Measurements from ENCODE around the gene C11orf97.

- TF ChIP-seq POLR2A (IDR thresholded peaks at IDR 0.05; ENCODE audit: control extremely low read depth in 1 of 2, low read depth in 2 of 2, low read length in 2 of 2): no peak
- TF ChIP-seq, protein P1, sequence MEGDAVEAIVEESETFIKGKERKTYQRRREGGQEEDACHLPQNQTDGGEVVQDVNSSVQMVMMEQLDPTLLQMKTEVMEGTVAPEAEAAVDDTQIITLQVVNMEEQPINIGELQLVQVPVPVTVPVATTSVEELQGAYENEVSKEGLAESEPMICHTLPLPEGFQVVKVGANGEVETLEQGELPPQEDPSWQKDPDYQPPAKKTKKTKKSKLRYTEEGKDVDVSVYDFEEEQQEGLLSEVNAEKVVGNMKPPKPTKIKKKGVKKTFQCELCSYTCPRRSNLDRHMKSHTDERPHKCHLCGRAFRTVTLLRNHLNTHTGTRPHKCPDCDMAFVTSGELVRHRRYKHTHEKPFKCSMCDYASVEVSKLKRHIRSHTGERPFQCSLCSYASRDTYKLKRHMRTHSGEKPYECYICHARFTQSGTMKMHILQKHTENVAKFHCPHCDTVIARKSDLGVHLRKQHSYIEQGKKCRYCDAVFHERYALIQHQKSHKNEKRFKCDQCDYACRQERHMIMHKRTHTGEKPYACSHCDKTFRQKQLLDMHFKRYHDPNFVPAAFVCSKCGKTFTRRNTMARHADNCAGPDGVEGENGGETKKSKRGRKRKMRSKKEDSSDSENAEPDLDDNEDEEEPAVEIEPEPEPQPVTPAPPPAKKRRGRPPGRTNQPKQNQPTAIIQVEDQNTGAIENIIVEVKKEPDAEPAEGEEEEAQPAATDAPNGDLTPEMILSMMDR (IDR thresholded peaks at IDR 0.05; ENCODE audit: control extremely low read depth in 1 of 3, insufficient read depth in 1 of 3, low read depth in 1 of 3, low read length in 3 of 3): no peak
- TF ChIP-seq ZNF274 (IDR thresholded peaks at IDR 0.05; ENCODE audit: borderline replicate concordance, extremely low read depth, low read length): no peak
- no peak for TF ChIP-seq CHD2 (IDR thresholded peaks at IDR 0.05; ENCODE audit: low read length)
- TF ChIP-seq HDAC6 (IDR thresholded peaks at IDR 0.05; ENCODE audit: low read depth, low read length): no peak
- TF ChIP-seq CEBPB (IDR thresholded peaks at IDR 0.05; ENCODE audit: low read depth, low read length): no peak
- TF ChIP-seq EZH2 (IDR thresholded peaks at IDR 0.05; ENCODE audit: low read depth, low read length, severe bottlenecking): no peak
- TF ChIP-seq SIX5 (IDR thresholded peaks at IDR 0.05; ENCODE audit: low read depth, low read length): no peak
- TF ChIP-seq CBX5 (IDR thresholded peaks at IDR 0.05; ENCODE audit: low read depth, low read length): no peak
- TF ChIP-seq TBP (IDR thresholded peaks at IDR 0.05; ENCODE audit: low read depth, low read length): no peak
- TF ChIP-seq RXRA (IDR thresholded peaks at IDR 0.05; ENCODE audit: insufficient read depth, low read depth, low read length): no peak
- TF ChIP-seq POLR2AphosphoS5 (IDR thresholded peaks at IDR 0.05; ENCODE audit: low read depth, low read length): no peak
- no peak for TF ChIP-seq BRCA1 (IDR thresholded peaks at IDR 0.05; ENCODE audit: low read depth, low read length)
- TF ChIP-seq KDM1A (IDR thresholded peaks at IDR 0.05; ENCODE audit: borderline replicate concordance, low read length): no peak
Measured at GRCh38 chr11:94549146-94549545, 36.9 kb downstream of the C11orf97 start.

All from H1 (cell line).